DND-41 (cell line): ENCODE data around the gene SLC52A1.

Experiments used
- ATAC-seq: fragments of 200-7000 bp; cut with Tn5 transposase; 3 replicates; pipeline ENCODE4 v1.9.1; 2021; ENCODE audit warnings: low read depth; ENCODE audit not compliant: insufficient read depth
- DNase-seq: peaks from one replicate; pipeline ENCODE4 v3.0.0-alpha.2; 2020
- H2AFZ ChIP-seq: 2 replicates; pipeline ENCODE4 v1.6.0; 2012; ENCODE audit warnings: low read depth, low read length
- H3K27ac ChIP-seq: 2 replicates; pipeline ENCODE4 v1.5.1; 2012; ENCODE audit warnings: low read length, inconsistent platforms
- H3K27me3 ChIP-seq: fragments of 200-600 bp; sonication (generic); 2 replicates; pipeline ENCODE4 v1.6.0; 2012; ENCODE audit warnings: low read length, mild to moderate bottlenecking, inconsistent platforms; ENCODE audit not compliant: insufficient read depth, poor library complexity
- H3K36me3 ChIP-seq: 2 replicates; pipeline ENCODE4 v1.5.1; 2012; ENCODE audit warnings: low read length, inconsistent platforms; ENCODE audit not compliant: insufficient read depth
- H3K4me1 ChIP-seq: 2 replicates; pipeline ENCODE4 v1.5.1; 2012; ENCODE audit warnings: mild to moderate bottlenecking, low read length; ENCODE audit not compliant: insufficient read depth
- H3K4me2 ChIP-seq: 2 replicates; pipeline ENCODE4 v1.6.0; 2012; ENCODE audit warnings: mild to moderate bottlenecking, moderate library complexity, low read length, inconsistent platforms; ENCODE audit not compliant: insufficient read depth
- H3K4me3 ChIP-seq, 2 experiments: fragments of 200-600 bp in 1 of 2; shearing (Covaris generic) in 1 of 2; 2 replicates each; pipeline ENCODE4 v1.5.1; 2012 to 2016; ENCODE audit warnings: inconsistent platforms in 2 of 2, low read length in 2 of 2, mild to moderate bottlenecking in 2 of 2, low read depth in 1 of 2, moderate library complexity in 1 of 2
- H3K79me2 ChIP-seq: 2 replicates; pipeline ENCODE4 v1.6.0; 2012; ENCODE audit warnings: low read length, inconsistent platforms; ENCODE audit not compliant: insufficient read depth
- H3K9ac ChIP-seq: 2 replicates; pipeline ENCODE4 v1.6.0; 2012; ENCODE audit warnings: low read depth, mild to moderate bottlenecking, inconsistent platforms, low read length, moderate library complexity
- H3K9me3 ChIP-seq: 2 replicates; pipeline ENCODE4 v1.5.1; 2012; ENCODE audit warnings: low read length, moderate library complexity, mild to moderate bottlenecking, inconsistent platforms; ENCODE audit not compliant: insufficient read depth, severe bottlenecking
- H4K20me1 ChIP-seq: 2 replicates; pipeline ENCODE4 v1.6.0; 2012; ENCODE audit warnings: low read length; ENCODE audit not compliant: insufficient read depth
- CTCF ChIP-seq: IDR thresholded peaks from 2 replicates; pipeline ENCODE4 v1.5.1; 2012; ENCODE audit warnings: borderline replicate concordance, low read length, moderate library complexity, mild to moderate bottlenecking; ENCODE audit not compliant: poor library complexity, severe bottlenecking; ENCODE audit errors: extremely low read depth
- EZH2 ChIP-seq: IDR thresholded peaks from 3 replicates; pipeline ENCODE4 v1.6.1; 2012; ENCODE audit warnings: borderline replicate concordance, low read depth, mild to moderate bottlenecking, moderate library complexity, low read length, inconsistent platforms; ENCODE audit not compliant: severe bottlenecking

Gene SLC52A1

GRCh38 chr17:5042157-5043022, 7.2 kb upstream of the SLC52A1 start:
- H3K9me3 ChIP-seq = no peaks in the 10 kb centered on the region
- peak overlapping the region; percentile 73 for H3K27ac ChIP-seq
- peak; percentile 93 for ATAC-seq
- no peaks in the 10 kb centered on the region for H4K20me1 ChIP-seq
- peak; percentile 62 for DNase-seq
- peak overlapping the region; percentile 69 for H2AFZ ChIP-seq
- no peaks in the 10 kb centered on the region for H3K79me2 ChIP-seq
- no peak for TF ChIP-seq CTCF
- TF ChIP-seq EZH2 = no peak
- peaks cover 17% of the 10 kb centered on the region for H3K4me1 ChIP-seq
- H3K9ac ChIP-seq = peak overlapping the region; percentile 38
- H3K27me3 ChIP-seq = no peaks in the 10 kb centered on the region
- H3K4me3 ChIP-seq = peak overlapping the region in 1 of 2 experiments; percentile 46; a peak in 2 of 4 replicates
- H3K4me2 ChIP-seq = peak overlapping the region; percentile 40
- H3K36me3 ChIP-seq = no peaks in the 10 kb centered on the region

- no peaks in the 10 kb centered on the region for H3K36me3 ChIP-seq
- H3K4me2 ChIP-seq = no peak overlapping the region
- H3K27me3 ChIP-seq = no peaks in the 10 kb centered on the region
- H3K4me3 ChIP-seq = no peak overlapping the region
- no peaks in the 10 kb centered on the region for H3K79me2 ChIP-seq
- H3K27ac ChIP-seq = no peak overlapping the region
- DNase-seq (no peak), ATAC-seq (no peak)
- H4K20me1 ChIP-seq = no peaks in the 10 kb centered on the region
- H3K9ac ChIP-seq = no peak overlapping the region
- no peaks in the 10 kb centered on the region for H3K9me3 ChIP-seq
- no peak overlapping the region for H2AFZ ChIP-seq
- peaks cover 25% of the 10 kb centered on the region for H3K4me1 ChIP-seq
- no peak for TF ChIP-seq EZH2
- TF ChIP-seq CTCF = no peak
These were observed 575 bp downstream of the SLC52A1 start for GRCh38 chr17:5034651-5035050.

- no peak for ATAC-seq
- TF ChIP-seq CTCF = no peak
- no peak for TF ChIP-seq EZH2
These were observed 1.2 kb downstream of the SLC52A1 start for GRCh38 chr17:5034063-5034462.

More at GRCh38 chr17:5034063-5034462, 1.2 kb downstream of the SLC52A1 start:
- Histone ChIP-seq H3K4me2 (no peak overlapping the region), H2AFZ (no peak overlapping the region), H3K36me3 (no peaks in the 10 kb centered on the region), H4K20me1 (no peaks in the 10 kb centered on the region), H3K4me3 (no peak overlapping the region), H3K27ac (no peak overlapping the region), H3K27me3 (no peaks in the 10 kb centered on the region), H3K4me1 (peaks cover 25% of the 10 kb centered on the region), H3K79me2 (no peaks in the 10 kb centered on the region), H3K9me3 (no peaks in the 10 kb centered on the region), H3K9ac (no peak overlapping the region)
- no peak for DNase-seq
